T-cell (primary cell): ENCODE results near the gene RPS6KA2. TPM values are rescaled to one million over a fixed set of nuclear protein-coding genes. Genes with fewer than 3 reads are reported as not detected.
A peak's percentile ranks its signal among the peaks of the same experiment; 100 is the strongest.

ENCODE experiments used
- ATAC-seq, 4 experiments: fragments of 200-7000 bp in 3 of 4; fragments of 150-1000 bp in 1 of 4; cut with Tn5 transposase; replicated peaks in 1 of 4; 1 replicate in 3 of 4; 2 replicates in 1 of 4; pipeline ENCODE4 v1.10.0; 2021; ENCODE audit warnings: moderate library complexity in 3 of 4, mild to moderate bottlenecking in 2 of 4, moderate number of reproducible peaks in 1 of 4
- CTCF ChIA-PET, 2 donors: fragments of 300-600 bp; sonication (Branson Sonifier 250); formaldehyde crosslinking; loops; one replicate each; lab custom pipeline; 2022; ENCODE audit warnings: antibody characterized with exemption in 2 of 2; lab: Charles Lee
- POLR2A ChIA-PET, 2 donors: fragments of 300-600 bp; sonication (Branson Sonifier 250); formaldehyde crosslinking; loops; one replicate each; lab custom pipeline; 2022; ENCODE audit warnings: antibody characterized with exemption in 2 of 2; lab: Charles Lee
- DNase-seq, 35 experiments: peaks; one replicate each; pipeline versions ENCODE4 v3.0.0 to v3.0.0-alpha.2; 2013 to 2023
- H3K27ac ChIP-seq: one replicate; pipeline ENCODE4 v1.5.1; 2013; ENCODE audit warnings: low read length
- H3K27me3 ChIP-seq, 2 experiments: replicated peaks in 1 of 2; 1 replicate in 1 of 2; 2 replicates in 1 of 2; pipeline versions ENCODE4 v1.6.1 to v1.7.0; 2013; ENCODE audit warnings: low read length in 1 of 2, mixed read lengths in 1 of 2; ENCODE audit not compliant: control insufficient read depth in 2 of 2, insufficient read depth in 2 of 2; ENCODE audit errors: extremely low read depth in 1 of 2
- H3K36me3 ChIP-seq, 2 donors: 1 replicate in 1 of 2; 2 replicates in 1 of 2; pipeline versions ENCODE4 v1.6.1 to v1.7.0; 2013; ENCODE audit warnings: low read length in 1 of 2; ENCODE audit not compliant: control insufficient read depth in 2 of 2, insufficient read depth in 1 of 2; ENCODE audit errors: extremely low read depth in 1 of 2
- H3K4me1 ChIP-seq, 2 experiments: 1 replicate in 1 of 2; 2 replicates in 1 of 2; pipeline versions ENCODE4 v1.6.1 to v1.7.0; 2013; ENCODE audit warnings: low read length in 2 of 2, mixed read lengths in 1 of 2; ENCODE audit not compliant: insufficient read depth in 2 of 2, control insufficient read depth in 1 of 2; ENCODE audit errors: extremely low read depth in 1 of 2
- H3K4me3 ChIP-seq, 2 donors: 1 replicate in 1 of 2; 2 replicates in 1 of 2; pipeline versions ENCODE4 v1.5.1 to v1.7.0; 2013; ENCODE audit warnings: mild to moderate bottlenecking in 2 of 2, low read length in 1 of 2, moderate library complexity in 1 of 2; ENCODE audit not compliant: control insufficient read depth in 1 of 2; ENCODE audit errors: extremely low read depth in 1 of 2
- H3K9me3 ChIP-seq: 2 replicates; pipeline ENCODE4 v1.7.0; 2013
- H3K27ac Mint-ChIP-seq, 2 donors: one replicate each; pipeline ENCODE4 v1.8.0; 2020 to 2021; ENCODE audit warnings: mild to moderate bottlenecking in 2 of 2, mixed read lengths in 2 of 2
- H3K27me3 Mint-ChIP-seq, 2 donors: one replicate each; pipeline ENCODE4 v1.8.0; 2021 to 2022; ENCODE audit warnings: mixed read lengths in 2 of 2
- H3K36me3 Mint-ChIP-seq: one replicate; pipeline ENCODE4 v1.8.0; 2021; ENCODE audit warnings: mixed read lengths
- H3K4me1 Mint-ChIP-seq, 3 donors: one replicate each; pipeline ENCODE4 v1.8.0; 2020 to 2022; ENCODE audit warnings: mixed read lengths in 3 of 3, mild to moderate bottlenecking in 1 of 3
- H3K4me3 Mint-ChIP-seq, 3 donors: one replicate each; pipeline ENCODE4 v1.8.0; 2020 to 2022; ENCODE audit warnings: mild to moderate bottlenecking in 3 of 3, mixed read lengths in 3 of 3, moderate library complexity in 3 of 3
- H3K9me3 Mint-ChIP-seq, 3 donors: one replicate each; pipeline ENCODE4 v1.8.0; 2020 to 2022; ENCODE audit warnings: mixed read lengths in 3 of 3
- WGBS: methylation state at CpG from one replicate; pipeline ENCODE4 v1.1.5; 2013; ENCODE audit warnings: missing lambda C conversion rate; ENCODE audit not compliant: insufficient coverage; 5-methylcytosine and 5-hydroxymethylcytosine counted together
- total RNA-seq, 35 experiments: library from RNA in 6 of 35; stranded (reverse) in 6 of 35; fragments of 120-200 nt in 1 of 35; gene quantifications; one replicate each; pipeline versions ENCODE4 v1.2.1 to v1.2.4 and lab custom pipeline; 2013 to 2026

RPS6KA2 gene
- total RNA-seq, 5 donors from 2014 or later (not counting 1 experiment from before 2014, with no cell fraction given) = 4.1 to 21.5 (median 12.4) TPM

- 93% methylated on average over 11 of the region's 12 CpGs for WGBS
- Histone ChIP-seq H3K27ac (no peak overlapping the region), H3K4me3 (no peak overlapping the region), H3K9me3 (no peaks in the 10 kb centered on the region), H3K27me3 (peaks cover 0 to 10% of the 10 kb centered on the region in 2 experiments), H3K36me3 (no peaks in the 10 kb centered on the region), H3K4me1 (peaks cover 0 to 4% of the 10 kb centered on the region in 2 experiments)
- ChIA-PET POLR2A (no interaction called here), CTCF (no interaction called here)
- Mint-ChIP-seq H3K9me3 (peaks cover 6 to 19% (median 10%) of the 10 kb centered on the region in 3 donors), H3K27ac (no peak overlapping the region), H3K4me3 (no peak overlapping the region), H3K36me3 (peaks cover 15% of the 10 kb centered on the region), H3K27me3 (peaks cover 4 to 8% of the 10 kb centered on the region in 2 donors), H3K4me1 (peaks cover 6 to 11% (median 9%) of the 10 kb centered on the region in 3 donors)
- DNase-seq (no peak), ATAC-seq (no peak)
These were observed 68.7 kb downstream of the RPS6KA2 start for GRCh38 chr6:166558156-166559005.

- no peak overlapping the region for H3K27ac ChIP-seq
- CTCF ChIA-PET = no interaction called here
- ATAC-seq (peak in 2 of 4 experiments; percentile 35 to 53), DNase-seq (peak in 2 of 35 experiments; percentile 8 to 16)
- H3K4me3 ChIP-seq = no peak overlapping the region
- no peaks in the 10 kb centered on the region for H3K9me3 ChIP-seq
- H3K9me3 Mint-ChIP-seq = peaks cover 6 to 19% (median 10%) of the 10 kb centered on the region in 3 donors
- H3K36me3 Mint-ChIP-seq = peaks cover 14% of the 10 kb centered on the region
- H3K4me1 ChIP-seq = peaks cover 0 to 4% of the 10 kb centered on the region in 2 experiments
- peaks cover 0 to 10% of the 10 kb centered on the region in 2 experiments for H3K27me3 ChIP-seq
- peak overlapping the region in 1 of 3 donors; percentile 5 for H3K4me3 Mint-ChIP-seq
- H3K36me3 ChIP-seq = no peaks in the 10 kb centered on the region
- POLR2A ChIA-PET = no interaction called here
- H3K4me1 Mint-ChIP-seq = peaks cover 6 to 11% (median 9%) of the 10 kb centered on the region in 3 donors
- no peak overlapping the region for H3K27ac Mint-ChIP-seq
- 45% methylated on average over 11 of the region's 16 CpGs for WGBS
- peaks cover 4 to 8% of the 10 kb centered on the region in 2 donors for H3K27me3 Mint-ChIP-seq
These were observed 70.2 kb downstream of the RPS6KA2 start for GRCh38 chr6:166556863-166557322.

GRCh38 chr6:166556336-166556735 is 70.7 kb downstream of the RPS6KA2 start:
- Histone ChIP-seq H3K4me3 (no peak overlapping the region), H3K4me1 (peaks cover 0 to 4% of the 10 kb centered on the region in 2 experiments), H3K27me3 (peaks cover 0 to 10% of the 10 kb centered on the region in 2 experiments), H3K36me3 (no peaks in the 10 kb centered on the region), H3K9me3 (no peaks in the 10 kb centered on the region), H3K27ac (no peak overlapping the region)
- Mint-ChIP-seq H3K9me3 (peaks cover 6 to 16% (median 10%) of the 10 kb centered on the region in 3 donors), H3K4me1 (peaks cover 6 to 11% (median 9%) of the 10 kb centered on the region in 3 donors), H3K36me3 (peaks cover 8% of the 10 kb centered on the region), H3K27me3 (peaks cover 4 to 8% of the 10 kb centered on the region in 2 donors), H3K27ac (no peak overlapping the region), H3K4me3 (no peak overlapping the region)
- DNase-seq (no peak), ATAC-seq (no peak)
- POLR2A ChIA-PET = no interaction called here
- CTCF ChIA-PET = no interaction called here

- ATAC-seq (no peak), DNase-seq (no peak)
- peaks cover 6 to 13% (median 7%) of the 10 kb centered on the region in 3 donors for H3K9me3 Mint-ChIP-seq
- H3K27ac ChIP-seq = no peak overlapping the region
- no peak overlapping the region for H3K4me3 ChIP-seq
- ChIA-PET CTCF (interaction anchor here in 1 of 2 donors (1.3 kb wide), 1 partner anchor 11 kb away, joined by 5 read pairs; no protein-coding TSS in a partner anchor), POLR2A (no interaction called here)
- no peaks in the 10 kb centered on the region for H3K36me3 ChIP-seq
- 93% methylated on average over 2 of the region's 6 CpGs for WGBS
- H3K27ac Mint-ChIP-seq = no peak overlapping the region
- peaks cover 0 to 4% of the 10 kb centered on the region in 2 experiments for H3K4me1 ChIP-seq
- H3K27me3 Mint-ChIP-seq = peaks cover 4 to 8% of the 10 kb centered on the region in 2 donors
- H3K9me3 ChIP-seq = no peaks in the 10 kb centered on the region
- H3K4me3 Mint-ChIP-seq = no peak overlapping the region
- peaks cover 6 to 11% (median 9%) of the 10 kb centered on the region in 3 donors for H3K4me1 Mint-ChIP-seq
- H3K36me3 Mint-ChIP-seq = peaks cover 7% of the 10 kb centered on the region
- peaks cover 0 to 10% of the 10 kb centered on the region in 2 experiments for H3K27me3 ChIP-seq
These were observed 72.0 kb downstream of the RPS6KA2 start for GRCh38 chr6:166555086-166555485.

GRCh38 chr6:166554316-166554715 is 72.7 kb downstream of the RPS6KA2 start:
- H3K27ac Mint-ChIP-seq = no peak overlapping the region
- DNase-seq (no peak), ATAC-seq (no peak)
- no peaks in the 10 kb centered on the region for H3K36me3 ChIP-seq
- H3K9me3 ChIP-seq = no peaks in the 10 kb centered on the region
- peaks cover 4 to 8% of the 10 kb centered on the region in 2 donors for H3K27me3 Mint-ChIP-seq
- ChIA-PET CTCF (interaction anchor here in 1 of 2 donors (1.3 kb wide), 1 partner anchor 12 kb away, joined by 5 read pairs; no protein-coding TSS in a partner anchor), POLR2A (no interaction called here)
- no peak overlapping the region for H3K4me3 Mint-ChIP-seq
- H3K36me3 Mint-ChIP-seq = peaks cover 4% of the 10 kb centered on the region
- peaks cover 0 to 4% of the 10 kb centered on the region in 2 experiments for H3K4me1 ChIP-seq
- H3K27me3 ChIP-seq = peaks cover 0 to 10% of the 10 kb centered on the region in 2 experiments
- WGBS = no CpG with 5 or more reads among the region's 8 CpGs
- H3K9me3 Mint-ChIP-seq = peaks cover 3 to 7% (median 4%) of the 10 kb centered on the region in 3 donors
- peaks cover 6 to 11% (median 9%) of the 10 kb centered on the region in 3 donors for H3K4me1 Mint-ChIP-seq
- no peak overlapping the region for H3K4me3 ChIP-seq
- H3K27ac ChIP-seq = no peak overlapping the region

- H3K27me3 Mint-ChIP-seq = peaks cover 4 to 8% of the 10 kb centered on the region in 2 donors
- Histone ChIP-seq H3K27ac (no peak overlapping the region), H3K4me3 (no peak overlapping the region), H3K4me1 (peaks cover 0 to 4% of the 10 kb centered on the region in 2 experiments), H3K9me3 (no peaks in the 10 kb centered on the region), H3K36me3 (no peaks in the 10 kb centered on the region), H3K27me3 (peaks cover 0 to 10% of the 10 kb centered on the region in 2 experiments)
- H3K4me1 Mint-ChIP-seq = peaks cover 6 to 11% (median 9%) of the 10 kb centered on the region in 3 donors
- no peak overlapping the region for H3K4me3 Mint-ChIP-seq
- peaks cover 0 to under 1% (median 0%) of the 10 kb centered on the region in 3 donors for H3K9me3 Mint-ChIP-seq
- ChIA-PET POLR2A (interaction anchor here in 1 of 2 donors (0.7 kb wide), 1 partner anchor 741 kb away, joined by 3 read pairs; no protein-coding TSS in a partner anchor), CTCF (no interaction called here)
- H3K27ac Mint-ChIP-seq = no peak overlapping the region
- no peaks in the 10 kb centered on the region for H3K36me3 Mint-ChIP-seq
- DNase-seq (no peak), ATAC-seq (no peak)
- WGBS = 88% methylated on average over 12 of the region's 13 CpGs
These were observed 73.3 kb downstream of the RPS6KA2 start for GRCh38 chr6:166553563-166554271.
